Heart right ventricle (tissue), 16 donors: Measurements from ENCODE around the gene ADGB. TPM values are rescaled to one million over a fixed set of nuclear protein-coding genes. Genes with fewer than 3 reads are reported as not detected.

Experiments
- ATAC-seq, 8 donors: fragments of 200-7000 bp; cut with Tn5 transposase; one replicate each; pipeline ENCODE4 v1.9.1; 2020; ENCODE audit warnings: mild to moderate bottlenecking in 8 of 8, moderate library complexity in 8 of 8, moderate number of reproducible peaks in 1 of 8
- DNase-seq, 2 donors: peaks; one replicate each; pipeline ENCODE4 v3.0.0-alpha.2; 2020
- H3K27ac ChIP-seq, 10 donors: fragments of 200-600 bp; sonication (generic) in 2 of 10; one replicate each; pipeline versions ENCODE4 v1.5.0 to v1.8.0; 2020 to 2022; ENCODE audit warnings: mild to moderate bottlenecking in 3 of 10
- H3K27me3 ChIP-seq, 7 donors: fragments of 200-600 bp; one replicate each; pipeline ENCODE4 v1.8.0; 2021 to 2022; ENCODE audit warnings: mild to moderate bottlenecking in 2 of 7
- H3K36me3 ChIP-seq, 9 donors: fragments of 200-600 bp; sonication (generic) in 1 of 9; one replicate each; pipeline versions ENCODE4 v1.5.0 to v1.8.0; 2020 to 2022; ENCODE audit warnings: mild to moderate bottlenecking in 2 of 9
- H3K4me1 ChIP-seq, 9 donors: fragments of 200-600 bp; sonication (generic) in 1 of 9; one replicate each; pipeline versions ENCODE4 v1.5.0 to v1.8.0; 2020 to 2022; ENCODE audit warnings: mild to moderate bottlenecking in 4 of 9
- H3K4me3 ChIP-seq, 10 donors: fragments of 200-600 bp; sonication (generic) in 2 of 10; one replicate each; pipeline versions ENCODE4 v1.5.0 to v1.8.0; 2020 to 2022; ENCODE audit warnings: mild to moderate bottlenecking in 7 of 10, moderate library complexity in 2 of 10
- H3K9me3 ChIP-seq, 11 donors: fragments of 200-600 bp in 10 of 11; sonication (generic) in 2 of 11; one replicate each; pipeline versions ENCODE4 v1.5.0 to v1.8.0; 2013 to 2022; ENCODE audit warnings: mild to moderate bottlenecking in 2 of 11, control low read depth in 1 of 11, moderate library complexity in 1 of 11
- CTCF ChIP-seq, 9 donors: fragments of 200-600 bp; sonication (generic) in 2 of 9; IDR thresholded peaks; one replicate each; pipeline versions ENCODE4 v1.5.0 to v1.8.0; 2021 to 2022; ENCODE audit warnings: antibody characterized with exemption in 9 of 9, mild to moderate bottlenecking in 5 of 9, moderate library complexity in 1 of 9
- WGBS, 2 donors: extraction: QIAGEN DNeasy Blood & Tissue Kit; methylation state at CpG; one replicate each; pipeline ENCODE4 v1.1.7; 2013; ENCODE audit warnings: inconsistent platforms in 1 of 2; 5-methylcytosine and 5-hydroxymethylcytosine counted together
- intact Hi-C, 10 donors: fragments of 100-400 bp; cut with DNase I; formaldehyde crosslinking; loops; one replicate each; pipeline versions ENCODE4 v1.11.1 to v1.14.2; 2022
- polyA plus RNA-seq, 2 donors: library from polyadenylated mRNA; stranded (reverse); fragments of 200-250 nt; gene quantifications; one replicate each; pipeline ENCODE4 v1.2.3, GENCODE V29; 2013
- total RNA-seq, 10 donors: library from RNA; stranded (reverse); fragmentation: NEBNext Ultra II Directional in 3 of 10; extraction: Animal tissue kit (Norgen Biotek cat#: 25700) in 3 of 10; gene quantifications; one replicate each; pipeline versions ENCODE4 v1.2.1 to v1.2.4, GENCODE V29; 2021 to 2023
- donor health status: Arrhythmogenic right ventricular cardiomyopathy.
- donor health status: ischemic (EF 13 %, LVEDD 7.1; RV severe dilation, severe dysfunction).
- donor health status: healthy with polysubstance abuse.
- donor health status: DM: no; HTN: yes; CAD: no.
- donor health status: DM: no; HTN: no; CAD: no.
- donor health status: ischemic (EF 25% LVEDD 6.9; RV normal size, moderate dysfunction).
- donor health status: ischemic (EF 25% LVEDD 5.7; RV mildly dilated, moderate dysfunction).
- donor health status: healthy.
- donor health status: DM: yes; HTN: yes; CAD: no.
- donor health status: Ischemic cardiomyopathy.
- donor health status: ischemic (EF 35%, LVEDD 5.7; RV mildly dilated, moderate dysfunction).
- donor health status: nonischemic (EF 11% LVEDD 7.7; RV severe dilation, severe dysfunction).
- donor health status: DM: yes; HTN: yes; CAD: no.
- donor health status: PGD.
- donor health status: ischemic (EF 29% LVEDD 5.4; RV normal size, mild dysfunction).
- donor health status: nonischemic (EF 23%, LVEDD 6.1; RV moderate dilation, normal function).

ADGB gene
- total and polyA plus RNA-seq, 12 donors, result 3.7 TPM; not detected in 11

GRCh38 chr6:146636481-146636880, 37.7 kb downstream of the ADGB start:
- ATAC-seq (no peak), DNase-seq (no peak)
- intact Hi-C loops, result no loop called here
- WGBS, 2 donors, result 76 to 89% methylated on average over 2 of the region's 2 CpGs
- Histone ChIP-seq H3K4me1 (no peaks in the 10 kb centered on the region), H3K27me3 (no peaks in the 10 kb centered on the region), H3K27ac (no peak overlapping the region), H3K4me3 (no peak overlapping the region), H3K36me3 (no peaks in the 10 kb centered on the region), H3K9me3 (peaks cover 0 to 3% (median 0%) of the 10 kb centered on the region in 11 donors)
- no peak for TF ChIP-seq CTCF (IDR thresholded peaks at IDR 0.05)

GRCh38 chr6:146642921-146643320, 44.1 kb downstream of the ADGB start:
- ATAC-seq (no peak), DNase-seq (no peak)
- Histone ChIP-seq H3K9me3 (no peaks in the 10 kb centered on the region), H3K4me3 (no peak overlapping the region), H3K27ac (no peak overlapping the region), H3K36me3 (no peaks in the 10 kb centered on the region), H3K4me1 (no peaks in the 10 kb centered on the region), H3K27me3 (no peaks in the 10 kb centered on the region)
- no peak for TF ChIP-seq CTCF (IDR thresholded peaks at IDR 0.05)
- WGBS, 2 donors, result 88 to 92% methylated on average over 6 of the region's 6 CpGs
- intact Hi-C loops, result no loop called here

GRCh38 chr6:146650799-146651481, 52.2 kb downstream of the ADGB start:
- H3K4me1 ChIP-seq, result no peaks in the 10 kb centered on the region
- no peak for DNase-seq
- no peak for ATAC-seq
- H3K4me3 ChIP-seq, result no peak overlapping the region
- H3K9me3 ChIP-seq, result peaks cover 0 to 5% (median 0%) of the 10 kb centered on the region in 11 donors
- no peaks in the 10 kb centered on the region for H3K36me3 ChIP-seq
- H3K27ac ChIP-seq, result no peak overlapping the region
- no peaks in the 10 kb centered on the region for H3K27me3 ChIP-seq
- 75% methylated on average over 8 of the region's 8 CpGs for WGBS, 2 donors
- no peak for TF ChIP-seq CTCF (IDR thresholded peaks at IDR 0.05)
- intact Hi-C loops, result no loop called here

GRCh38 chr6:146651482-146651863, 52.7 kb downstream of the ADGB start:
- ATAC-seq (no peak), DNase-seq (no peak)
- Histone ChIP-seq H3K9me3 (peaks cover 0 to 5% (median 0%) of the 10 kb centered on the region in 11 donors), H3K4me1 (no peaks in the 10 kb centered on the region), H3K4me3 (no peak overlapping the region), H3K27me3 (no peaks in the 10 kb centered on the region), H3K27ac (no peak overlapping the region), H3K36me3 (no peaks in the 10 kb centered on the region)
- WGBS, 2 donors, result 72 to 74% methylated on average over 4 of the region's 4 CpGs
- no peak for TF ChIP-seq CTCF (IDR thresholded peaks at IDR 0.05)
- intact Hi-C loops, result no loop called here
